GM21825 (cell line): ENCODE results near the gene SMU1.

Source experiments
- ATAC-seq: cut with Tn5 transposase; IDR thresholded peaks from one replicate; pipeline ENCODE4 v1.9.1; 2021; ENCODE audit warnings: mild to moderate bottlenecking, moderate library complexity; ENCODE audit not compliant: unreplicated experiment

Gene SMU1

GRCh38 chr9:33076046-33077004, at the start of gene SMU1:
Gene SMU1 (minus strand): TSS chr9:33076674. CDS start chr9:33076608, 66 bp downstream.
- peak; percentile 98 for ATAC-seq

GRCh38 chr9:33125461-33125860, 49.0 kb upstream of the SMU1 start:
- ATAC-seq: no peak

- ATAC-seq: peak; percentile 51
These were observed 48.4 kb upstream of the SMU1 start for GRCh38 chr9:33124751-33125381.

GRCh38 chr9:33124046-33124445, 47.6 kb upstream of the SMU1 start:
- ATAC-seq: no peak

- ATAC-seq: no peak
These were observed 47.0 kb upstream of the SMU1 start for GRCh38 chr9:33123407-33124031.

GRCh38 chr9:33120620-33121019, 44.1 kb upstream of the SMU1 start:
- ATAC-seq: no peak

GRCh38 chr9:33117796-33118195, 41.3 kb upstream of the SMU1 start:
- no peak for ATAC-seq

GRCh38 chr9:33117306-33117705, 40.8 kb upstream of the SMU1 start:
- no peak for ATAC-seq

GRCh38 chr9:33116860-33117259, 40.4 kb upstream of the SMU1 start:
- no peak for ATAC-seq

GRCh38 chr9:33114746-33115145, 38.3 kb upstream of the SMU1 start:
- no peak for ATAC-seq

GRCh38 chr9:33113799-33114547, 37.5 kb upstream of the SMU1 start:
- no peak for ATAC-seq

- ATAC-seq: no peak
These were observed 35.6 kb upstream of the SMU1 start for GRCh38 chr9:33112094-33112493.

- no peak for ATAC-seq
These were observed 35.2 kb upstream of the SMU1 start for GRCh38 chr9:33111631-33112030.

- ATAC-seq: no peak
These were observed 34.2 kb upstream of the SMU1 start for GRCh38 chr9:33110686-33111085.

GRCh38 chr9:33109850-33110595, 33.5 kb upstream of the SMU1 start:
- ATAC-seq: no peak

- ATAC-seq: no peak
These were observed 32.6 kb upstream of the SMU1 start for GRCh38 chr9:33109097-33109496.

GRCh38 chr9:33108472-33108871, 32.0 kb upstream of the SMU1 start:
- ATAC-seq: no peak

GRCh38 chr9:33107762-33108161, 31.3 kb upstream of the SMU1 start:
- no peak for ATAC-seq

- no peak for ATAC-seq
These were observed 30.6 kb upstream of the SMU1 start for GRCh38 chr9:33106827-33107621.
